Pancreas (tissue), 10 donors: Measurements from ENCODE around the gene NAV2. TPM values are rescaled to one million over a fixed set of nuclear protein-coding genes. Genes with fewer than 3 reads are reported as not detected.

Experiments
- ATAC-seq, 4 donors: fragments of 200-7000 bp; cut with Tn5 transposase; one replicate each; pipeline versions ENCODE4 v1.8.0 to v1.9.1; 2020; ENCODE audit warnings: mild to moderate bottlenecking in 4 of 4, moderate library complexity in 4 of 4
- DNase-seq, 6 donors: peaks; one replicate each; pipeline ENCODE4 v3.0.0-alpha.2; 2020
- FAIRE-seq: peaks from 2 replicates; lab custom pipeline; 2012; peaks lifted over from hg19 to GRCh38; lab: Jason Lieb, UNC
- H3K27ac ChIP-seq, 4 donors: fragments of 200-600 bp; sonication (generic); 1 replicate in 3 of 4; 2 replicates in 1 of 4; pipeline versions ENCODE4 v1.5.0 to v1.8.0; 2020
- H3K27me3 ChIP-seq, 4 donors: fragments of 200-600 bp; one replicate each; pipeline ENCODE4 v1.8.0; 2021
- H3K36me3 ChIP-seq, 3 donors: fragments of 200-600 bp; sonication (generic) in 1 of 3; one replicate each; pipeline versions ENCODE4 v1.5.0 to v1.8.0; 2020 to 2021
- H3K4me1 ChIP-seq, 3 donors: fragments of 200-600 bp; one replicate each; pipeline ENCODE4 v1.8.0; 2021
- H3K4me3 ChIP-seq, 4 donors: fragments of 200-600 bp; sonication (generic) in 2 of 4; one replicate each; pipeline versions ENCODE4 v1.5.0 to v1.8.0; 2020 to 2021
- H3K9me3 ChIP-seq, 4 donors: fragments of 200-600 bp; one replicate each; pipeline ENCODE4 v1.8.0; 2021
- CTCF ChIP-seq, 4 donors: fragments of 200-600 bp; sonication (generic) in 3 of 4; IDR thresholded peaks; one replicate each; pipeline versions ENCODE4 v1.5.0 to v1.8.0; 2021; ENCODE audit warnings: antibody characterized with exemption in 4 of 4
- WGBS, 2 donors: extraction: QIAGEN DNeasy Blood & Tissue Kit; methylation state at CpG; one replicate each; pipeline ENCODE4 v1.1.7; 2013; 5-methylcytosine and 5-hydroxymethylcytosine counted together
- intact Hi-C, 3 donors: fragments of 100-400 bp; cut with DNase I; formaldehyde crosslinking; loops; one replicate each; pipeline versions ENCODE4 v1.11.1 to v1.14.2; 2022
- polyA plus RNA-seq, 2 donors: library from polyadenylated mRNA; stranded (reverse); fragments of 200-250 nt; gene quantifications; one replicate each; pipeline ENCODE4 v1.2.3, GENCODE V29; 2013
- total RNA-seq, 6 donors: library from RNA; stranded (reverse); fragmentation: NEBNext Ultra II Directional in 4 of 6; extraction: Animal tissue kit (Norgen Biotek cat#: 25700) in 4 of 6; gene quantifications; one replicate each; pipeline versions ENCODE4 v1.2.1 to v1.2.4, GENCODE V29; 2021 to 2023
- donor health status: healthy with polysubstance abuse.
- donor health status: DM: no; HTN: no; CAD: no; lungs with moderate emphysema.
- donor health status: DM: no; HTN: no; CAD: no.
- donor health status: control.
- donor health status: control.
- donor health status: Bipolar disorder and iron deficiency.
- donor health status: DM: yes; HTN: yes; CAD: no.
- donor health status: DM: no; HTN: no; CAD: no.
- donor health status: DM: no; HTN: no; CAD: no.
- donor health status: DM: yes; HTN: yes; CAD: no.

The NAV2 gene
- total and polyA plus RNA-seq, 8 donors = 5.8 to 26.9 (median 16.3) TPM

DNA sequence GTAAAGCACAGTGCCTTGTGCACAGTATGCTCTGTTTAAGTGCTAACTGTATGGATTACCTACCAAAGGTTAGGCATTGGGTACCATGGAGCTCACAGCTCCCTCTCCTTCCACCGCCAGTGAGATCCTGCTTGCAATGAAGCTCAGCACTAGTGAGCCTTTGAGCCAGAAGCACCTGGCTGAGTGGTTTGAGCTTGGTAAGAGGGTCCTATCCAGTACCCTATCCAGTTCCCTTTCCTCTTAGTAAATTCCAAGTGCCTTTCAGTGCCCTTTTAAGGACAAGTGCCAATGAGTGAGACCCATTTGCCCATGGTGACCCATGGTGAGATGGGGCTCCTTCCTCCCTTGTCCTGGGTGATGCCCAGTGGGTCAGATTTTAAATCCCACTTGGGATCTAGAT lies 43.1 kb upstream of the NAV2 start:
- intact Hi-C loops = no loop called here
- 96 to 100% methylated on average over 1 of the region's 1 CpG for WGBS, 2 donors

DNA sequence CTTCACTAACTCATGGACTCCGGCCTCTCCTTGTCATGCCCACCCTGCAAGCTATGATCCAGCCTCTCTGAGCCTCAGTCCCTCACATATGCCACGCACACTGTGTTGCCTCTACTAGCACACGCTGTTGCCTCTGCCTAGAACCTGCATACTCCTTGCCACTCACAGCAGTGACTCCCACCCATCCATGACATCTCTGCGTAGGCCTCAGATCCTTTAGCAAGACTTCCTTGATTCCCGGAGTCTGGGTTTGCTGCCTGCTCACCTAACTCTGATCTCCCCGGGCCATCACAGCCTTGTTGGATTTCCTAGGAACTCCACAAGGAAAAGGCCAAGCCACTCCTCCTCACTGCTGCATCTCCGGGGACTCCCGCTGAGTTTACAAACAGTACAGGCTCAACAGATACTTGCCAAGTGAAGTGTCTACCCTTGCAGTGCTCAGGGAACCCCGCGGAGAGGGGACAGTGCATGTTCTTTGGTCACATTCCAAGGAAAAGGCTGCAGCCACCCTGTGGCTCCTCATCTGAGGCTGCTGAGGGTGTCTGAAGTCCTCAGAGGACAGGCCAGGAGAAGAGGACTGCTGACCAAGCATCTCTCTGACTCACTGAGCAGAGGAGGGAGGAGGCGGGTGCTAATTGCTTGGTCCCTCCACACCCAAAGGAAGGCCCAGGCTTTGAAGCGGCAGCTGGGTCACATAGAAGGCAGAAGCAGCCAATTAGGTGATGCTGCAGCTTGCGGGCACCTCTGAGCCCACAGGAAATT lies 42.4 kb upstream of the NAV2 start:
- peak in 2 of 4 donors; percentile 42 to 52 for ATAC-seq
- intact Hi-C loops = no loop called here
- Histone ChIP-seq H3K36me3 (no peaks in the 10 kb centered on the region), H3K9me3 (no peaks in the 10 kb centered on the region), H3K4me3 (no peak overlapping the region), H3K27ac (no peak overlapping the region), H3K4me1 (no peaks in the 10 kb centered on the region), H3K27me3 (no peaks in the 10 kb centered on the region)
- no peak for DNase-seq
- TF ChIP-seq CTCF (IDR thresholded peaks at IDR 0.05) = no peak
- 83% methylated on average over 13 of the region's 13 CpGs for WGBS, 2 donors
- no peak for FAIRE-seq

More for the DNA sequence above, 43.1 kb upstream of the NAV2 start:
- no peak overlapping the region for H3K27ac ChIP-seq
- no peaks in the 10 kb centered on the region for H3K4me1 ChIP-seq
- no peak for DNase-seq
- no peaks in the 10 kb centered on the region for H3K27me3 ChIP-seq
- H3K4me3 ChIP-seq = no peak overlapping the region
- no peak for TF ChIP-seq CTCF (IDR thresholded peaks at IDR 0.05)
- no peak for FAIRE-seq
- ATAC-seq = no peak
- no peaks in the 10 kb centered on the region for H3K9me3 ChIP-seq
- no peaks in the 10 kb centered on the region for H3K36me3 ChIP-seq

GRCh38 chr11:19672586-19673206 lies 39.9 kb upstream of the NAV2 start:
- H3K4me1 ChIP-seq = no peaks in the 10 kb centered on the region
- no peak for TF ChIP-seq CTCF (IDR thresholded peaks at IDR 0.05)
- ATAC-seq (no peak), DNase-seq (no peak), FAIRE-seq (no peak)
- intact Hi-C loops = no loop called here
- no peaks in the 10 kb centered on the region for H3K9me3 ChIP-seq
- WGBS, 2 donors = 95 to 100% methylated on average over 2 of the region's 2 CpGs
- H3K27me3 ChIP-seq = no peaks in the 10 kb centered on the region
- H3K27ac ChIP-seq = no peak overlapping the region
- no peaks in the 10 kb centered on the region for H3K36me3 ChIP-seq
- no peak overlapping the region for H3K4me3 ChIP-seq

DNA sequence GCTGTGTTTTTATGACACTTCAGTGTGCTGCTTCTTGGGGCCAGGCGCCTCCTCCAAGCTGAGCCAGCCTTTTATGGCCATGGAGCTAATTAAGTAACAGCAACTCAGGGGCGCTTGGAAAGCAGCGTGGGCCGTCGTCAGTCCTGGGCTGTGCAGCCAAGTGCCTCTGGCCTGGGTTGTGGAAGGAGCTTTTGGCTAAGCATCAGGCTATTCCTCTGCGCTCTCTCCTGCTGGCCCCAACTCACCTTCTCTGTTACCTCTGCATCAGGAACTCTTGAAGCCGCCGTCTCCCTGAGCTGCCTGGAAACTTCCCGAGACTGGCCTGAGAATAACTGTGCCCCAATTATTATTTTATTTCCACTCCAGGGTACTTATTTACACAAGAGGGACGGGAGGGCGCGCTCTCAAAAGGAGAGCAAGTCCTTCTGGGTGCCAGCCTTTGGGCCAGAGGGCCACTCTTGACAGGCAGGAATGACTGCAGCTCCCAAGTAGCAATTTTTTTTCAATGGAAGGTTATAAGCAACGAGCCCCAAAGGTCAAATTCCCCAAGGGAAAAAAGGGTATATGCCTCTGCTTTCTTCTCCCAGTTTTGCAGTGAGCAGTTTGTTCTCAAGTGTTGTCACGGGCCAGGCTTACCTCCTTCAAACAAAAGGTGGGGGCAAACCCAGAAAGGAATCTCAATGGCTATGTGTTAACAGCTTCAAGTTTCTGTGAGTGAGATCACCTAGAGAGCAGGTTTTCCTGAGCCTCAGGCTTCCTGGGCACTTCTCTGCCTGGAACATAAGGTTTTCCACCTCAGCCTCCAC lies 38.5 kb upstream of the NAV2 start:
- DNase-seq (no peak), ATAC-seq (peak in 3 of 4 donors; percentile 26 to 42 (median 39)), FAIRE-seq (no peak)
- Histone ChIP-seq H3K4me3 (no peak overlapping the region), H3K9me3 (no peaks in the 10 kb centered on the region), H3K4me1 (no peaks in the 10 kb centered on the region), H3K27me3 (no peaks in the 10 kb centered on the region), H3K27ac (no peak overlapping the region), H3K36me3 (no peaks in the 10 kb centered on the region)
- intact Hi-C loops = no loop called here
- 76 to 78% methylated on average over 14 of the region's 14 CpGs for WGBS, 2 donors
- TF ChIP-seq CTCF (IDR thresholded peaks at IDR 0.05) = no peak
